A549 (cell line): ENCODE measurements around the gene CDHR1.

Source experiments
- CTCF ChIP-seq: fragments of >200 bp; sonication (Bioruptor Twin); formaldehyde crosslinking; IDR thresholded peaks from 3 replicates; pipeline ENCODE4 v1.5.1; 2016
- EP300 ChIP-seq, 2 experiments: fragments of >200 bp; sonication (Bioruptor Twin); formaldehyde crosslinking; IDR thresholded peaks; 2 replicates in 1 of 2; 3 replicates in 1 of 2; pipeline ENCODE4 v1.6.1; 2016 to 2017
- HEYL ChIP-seq: fragments of 250-450 bp; sonication (Bioruptor Pico); IDR thresholded peaks from 2 replicates; pipeline ENCODE4 v1.8.0; 2021; ENCODE audit warnings: mild to moderate bottlenecking, moderate library complexity
- KDM1A ChIP-seq: fragments of 200-600 bp; sonication (generic); IDR thresholded peaks from 2 replicates; pipeline ENCODE4 v1.6.1; 2016; ENCODE audit warnings: low read depth, mild to moderate bottlenecking
- MAX ChIP-seq: IDR thresholded peaks from 2 replicates; pipeline ENCODE4 v1.6.1; 2012
- POLR2A ChIP-seq: IDR thresholded peaks from 2 replicates; pipeline ENCODE4 v1.6.1; 2012; ENCODE audit warnings: mild to moderate bottlenecking, low read length
- TF ChIP-seq, protein P1 (sequence below): fragments of 200-600 bp; sonication (generic); IDR thresholded peaks from 2 replicates; pipeline ENCODE4 v1.6.1; 2016; ENCODE audit warnings: antibody characterized with exemption, mild to moderate bottlenecking, moderate library complexity

DNA sequence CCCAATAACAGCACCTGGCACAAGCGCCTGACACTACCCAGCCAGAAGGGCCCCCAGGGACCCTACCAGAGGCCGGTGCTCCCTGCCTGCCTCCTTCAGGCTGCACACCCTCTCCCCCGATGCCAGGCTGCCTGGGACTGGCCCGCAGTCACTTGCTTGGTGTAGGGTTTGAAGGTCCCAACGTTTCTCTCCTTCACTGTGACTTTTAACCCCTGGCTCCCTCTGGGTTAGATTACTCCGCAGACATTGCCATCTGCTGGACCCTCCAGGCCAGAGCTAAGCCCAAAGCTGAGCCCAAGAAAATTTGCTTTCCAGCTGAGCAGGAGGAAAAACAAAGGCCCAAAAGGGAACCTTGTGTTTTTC lies 6.9 kb downstream of the CDHR1 start:
- TF ChIP-seq POLR2A (no peak), HEYL (CRISPR knock-in tag) (no peak), CTCF (no peak), MAX (no peak), KDM1A (no peak), EP300 (IDR thresholded peaks at IDR 0.05) (no peak)
- TF ChIP-seq, protein P1, sequence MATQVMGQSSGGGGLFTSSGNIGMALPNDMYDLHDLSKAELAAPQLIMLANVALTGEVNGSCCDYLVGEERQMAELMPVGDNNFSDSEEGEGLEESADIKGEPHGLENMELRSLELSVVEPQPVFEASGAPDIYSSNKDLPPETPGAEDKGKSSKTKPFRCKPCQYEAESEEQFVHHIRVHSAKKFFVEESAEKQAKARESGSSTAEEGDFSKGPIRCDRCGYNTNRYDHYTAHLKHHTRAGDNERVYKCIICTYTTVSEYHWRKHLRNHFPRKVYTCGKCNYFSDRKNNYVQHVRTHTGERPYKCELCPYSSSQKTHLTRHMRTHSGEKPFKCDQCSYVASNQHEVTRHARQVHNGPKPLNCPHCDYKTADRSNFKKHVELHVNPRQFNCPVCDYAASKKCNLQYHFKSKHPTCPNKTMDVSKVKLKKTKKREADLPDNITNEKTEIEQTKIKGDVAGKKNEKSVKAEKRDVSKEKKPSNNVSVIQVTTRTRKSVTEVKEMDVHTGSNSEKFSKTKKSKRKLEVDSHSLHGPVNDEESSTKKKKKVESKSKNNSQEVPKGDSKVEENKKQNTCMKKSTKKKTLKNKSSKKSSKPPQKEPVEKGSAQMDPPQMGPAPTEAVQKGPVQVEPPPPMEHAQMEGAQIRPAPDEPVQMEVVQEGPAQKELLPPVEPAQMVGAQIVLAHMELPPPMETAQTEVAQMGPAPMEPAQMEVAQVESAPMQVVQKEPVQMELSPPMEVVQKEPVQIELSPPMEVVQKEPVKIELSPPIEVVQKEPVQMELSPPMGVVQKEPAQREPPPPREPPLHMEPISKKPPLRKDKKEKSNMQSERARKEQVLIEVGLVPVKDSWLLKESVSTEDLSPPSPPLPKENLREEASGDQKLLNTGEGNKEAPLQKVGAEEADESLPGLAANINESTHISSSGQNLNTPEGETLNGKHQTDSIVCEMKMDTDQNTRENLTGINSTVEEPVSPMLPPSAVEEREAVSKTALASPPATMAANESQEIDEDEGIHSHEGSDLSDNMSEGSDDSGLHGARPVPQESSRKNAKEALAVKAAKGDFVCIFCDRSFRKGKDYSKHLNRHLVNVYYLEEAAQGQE: no peak
